Mucosa of descending colon (tissue), 3 donors: ENCODE measurements around the gene LLGL2. TPM values are rescaled to one million over a fixed set of nuclear protein-coding genes. Genes with fewer than 3 reads are reported as not detected.

ENCODE experiments used
- ATAC-seq: fragments of 200-7000 bp; cut with Tn5 transposase; one replicate; pipeline ENCODE4 v1.9.1; 2020; ENCODE audit warnings: mild to moderate bottlenecking, moderate library complexity
- DNase-seq, 3 donors: peaks; one replicate each; pipeline ENCODE4 v3.0.0-alpha.2; 2020
- H3K36me3 ChIP-seq: fragments of 200-600 bp; one replicate; pipeline ENCODE4 v1.8.0; 2021; ENCODE audit warnings: low read depth, mild to moderate bottlenecking
- H3K4me1 ChIP-seq: fragments of 200-600 bp; one replicate; pipeline ENCODE4 v1.8.0; 2021; ENCODE audit warnings: low read depth, mild to moderate bottlenecking
- H3K4me3 ChIP-seq: fragments of 200-600 bp; one replicate; pipeline ENCODE4 v1.8.0; 2021; ENCODE audit warnings: mild to moderate bottlenecking
- H3K9me3 ChIP-seq: fragments of 200-600 bp; one replicate; pipeline ENCODE4 v1.8.0; 2021; ENCODE audit warnings: mild to moderate bottlenecking
- intact Hi-C, 2 donors: fragments of 100-400 bp; cut with DNase I in 1 of 2; cut with micrococcal nuclease in 1 of 2; formaldehyde crosslinking; loops; one replicate each; pipeline versions ENCODE4 v1.11.0 to v1.11.1; 2022; cut with DNase I, micrococcal nuclease
- total RNA-seq, 3 donors: library from RNA; stranded (reverse); fragmentation: NEBNext Ultra II Directional in 2 of 3; extraction: Animal tissue kit (Norgen Biotek cat#: 25700) in 2 of 3; gene quantifications; one replicate each; pipeline versions ENCODE4 v1.2.1 to v1.2.4, GENCODE V29; 2021 to 2023
- TF ChIP-seq, protein P1 (sequence below): fragments of 200-600 bp; IDR thresholded peaks from one replicate; pipeline ENCODE4 v1.8.0; 2022; ENCODE audit warnings: antibody characterized with exemption, mild to moderate bottlenecking
- donor health status: DM: no; HTN: no; CAD: no; lungs with moderate emphysema.
- donor health status: DM: no; HTN: no; CAD: no.
- donor health status: DM: no; HTN: yes; CAD: no.

Gene LLGL2
- total RNA-seq, 3 donors from 2014 or later: 269 to 590 (median 405) TPM

DNA sequence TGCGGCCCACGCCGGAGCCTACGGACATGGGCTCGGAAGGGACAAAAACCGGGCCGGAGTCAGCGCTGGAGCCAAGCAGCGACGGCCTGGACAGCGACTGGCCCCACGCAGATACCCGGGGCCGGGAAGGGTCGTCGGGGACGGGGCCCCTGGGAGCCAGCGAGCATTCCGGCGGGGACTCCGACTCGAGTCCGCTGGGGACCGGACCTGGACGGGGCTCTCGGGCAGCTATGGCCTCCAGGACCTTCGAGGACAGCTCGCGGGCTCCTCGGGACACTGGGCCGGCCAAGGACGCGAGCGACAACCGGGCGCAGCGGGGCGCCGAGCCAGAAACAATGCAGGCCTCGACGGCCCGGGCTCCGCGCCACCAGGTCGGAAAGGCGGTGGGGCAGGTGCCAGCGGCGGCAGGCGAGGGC is 63.1 kb downstream of the LLGL2 start:
- peaks cover 17% of the 10 kb centered on the region for H3K4me1 ChIP-seq
- H3K9me3 ChIP-seq: no peaks in the 10 kb centered on the region
- DNase-seq (peak in 1 of 3 donors; percentile 75), ATAC-seq (peak; percentile 52)
- peak overlapping the region; percentile 24 for H3K4me3 ChIP-seq
- TF ChIP-seq, protein P1, sequence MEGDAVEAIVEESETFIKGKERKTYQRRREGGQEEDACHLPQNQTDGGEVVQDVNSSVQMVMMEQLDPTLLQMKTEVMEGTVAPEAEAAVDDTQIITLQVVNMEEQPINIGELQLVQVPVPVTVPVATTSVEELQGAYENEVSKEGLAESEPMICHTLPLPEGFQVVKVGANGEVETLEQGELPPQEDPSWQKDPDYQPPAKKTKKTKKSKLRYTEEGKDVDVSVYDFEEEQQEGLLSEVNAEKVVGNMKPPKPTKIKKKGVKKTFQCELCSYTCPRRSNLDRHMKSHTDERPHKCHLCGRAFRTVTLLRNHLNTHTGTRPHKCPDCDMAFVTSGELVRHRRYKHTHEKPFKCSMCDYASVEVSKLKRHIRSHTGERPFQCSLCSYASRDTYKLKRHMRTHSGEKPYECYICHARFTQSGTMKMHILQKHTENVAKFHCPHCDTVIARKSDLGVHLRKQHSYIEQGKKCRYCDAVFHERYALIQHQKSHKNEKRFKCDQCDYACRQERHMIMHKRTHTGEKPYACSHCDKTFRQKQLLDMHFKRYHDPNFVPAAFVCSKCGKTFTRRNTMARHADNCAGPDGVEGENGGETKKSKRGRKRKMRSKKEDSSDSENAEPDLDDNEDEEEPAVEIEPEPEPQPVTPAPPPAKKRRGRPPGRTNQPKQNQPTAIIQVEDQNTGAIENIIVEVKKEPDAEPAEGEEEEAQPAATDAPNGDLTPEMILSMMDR: no peak
- intact Hi-C loops: no loop called here
- H3K36me3 ChIP-seq: no peaks in the 10 kb centered on the region

DNA sequence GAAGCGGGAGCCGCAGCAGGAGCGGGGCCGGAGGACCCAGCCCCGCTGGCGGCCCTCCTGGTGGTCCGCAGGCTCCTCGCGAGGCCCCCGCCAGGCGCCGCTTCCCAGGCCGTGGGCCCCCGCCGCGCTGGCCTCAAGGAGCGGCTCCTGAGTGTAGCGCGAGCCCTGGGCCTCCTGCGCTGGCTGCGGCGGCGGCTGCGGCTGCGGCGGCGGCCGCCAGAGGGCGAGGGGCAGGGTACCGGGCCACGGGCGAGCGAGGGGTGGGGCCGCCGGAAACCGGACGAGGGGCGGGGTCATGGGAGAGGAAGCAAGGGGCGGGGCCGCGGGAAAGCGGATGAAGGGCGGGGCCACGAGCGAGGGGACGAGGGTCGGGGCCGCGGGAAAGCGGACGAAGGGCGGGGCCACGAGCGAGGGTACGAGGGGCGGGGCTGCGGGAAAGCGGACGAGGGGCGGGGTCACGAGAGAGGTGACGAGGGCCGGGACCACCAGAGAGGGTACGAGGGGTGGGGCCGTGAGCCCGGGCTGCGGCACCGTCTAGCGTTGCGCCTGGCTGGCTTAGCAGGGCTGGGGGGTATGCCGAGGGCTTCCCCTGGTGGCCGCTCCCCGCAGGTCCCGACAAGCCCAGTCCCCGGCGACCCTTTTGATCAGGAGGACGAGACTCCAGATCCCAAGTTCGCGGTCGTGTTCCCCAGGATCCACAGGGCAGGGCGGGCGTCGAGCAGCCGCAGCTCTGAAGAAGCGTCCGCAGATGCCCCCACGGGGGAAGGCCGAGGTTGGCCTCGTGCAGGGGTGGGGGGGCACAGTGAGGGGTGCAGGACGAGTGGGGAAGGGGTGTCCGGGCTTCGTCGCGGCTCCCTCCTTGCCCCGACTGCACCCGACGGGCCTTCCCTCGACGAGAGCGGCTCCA is 63.8 kb downstream of the LLGL2 start:
- TF ChIP-seq, protein P1: peak; percentile 71
- Histone ChIP-seq H3K9me3 (no peaks in the 10 kb centered on the region), H3K4me3 (peak overlapping the region; percentile 24), H3K36me3 (no peaks in the 10 kb centered on the region), H3K4me1 (peaks cover 17% of the 10 kb centered on the region)
- ATAC-seq: peak; percentile 92
- intact Hi-C loops: no loop called here
- peak; percentile 98 to 99 (median 99) for DNase-seq

DNA sequence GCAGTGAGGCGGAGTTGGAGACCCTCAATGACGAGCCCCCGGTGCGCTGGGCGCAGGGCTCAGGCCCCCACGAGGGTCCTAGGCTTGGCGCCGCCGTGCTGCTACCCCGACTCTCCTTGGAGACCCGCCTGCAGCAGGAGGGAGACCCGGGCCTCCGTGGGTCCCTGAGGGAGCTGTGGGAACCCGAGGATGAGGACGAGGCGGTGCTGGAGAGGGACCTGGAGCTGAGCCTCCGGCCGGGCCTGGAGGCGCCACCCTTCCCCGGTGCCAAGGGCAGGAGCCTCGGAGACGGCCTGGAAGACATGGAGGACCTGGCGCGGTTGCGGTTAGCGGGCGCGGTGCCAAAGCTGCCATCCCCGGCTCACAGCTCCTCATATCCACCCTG is 64.4 kb downstream of the LLGL2 start:
- peak in 1 of 3 donors; percentile 74 for DNase-seq
- intact Hi-C loops: no loop called here

DNA sequence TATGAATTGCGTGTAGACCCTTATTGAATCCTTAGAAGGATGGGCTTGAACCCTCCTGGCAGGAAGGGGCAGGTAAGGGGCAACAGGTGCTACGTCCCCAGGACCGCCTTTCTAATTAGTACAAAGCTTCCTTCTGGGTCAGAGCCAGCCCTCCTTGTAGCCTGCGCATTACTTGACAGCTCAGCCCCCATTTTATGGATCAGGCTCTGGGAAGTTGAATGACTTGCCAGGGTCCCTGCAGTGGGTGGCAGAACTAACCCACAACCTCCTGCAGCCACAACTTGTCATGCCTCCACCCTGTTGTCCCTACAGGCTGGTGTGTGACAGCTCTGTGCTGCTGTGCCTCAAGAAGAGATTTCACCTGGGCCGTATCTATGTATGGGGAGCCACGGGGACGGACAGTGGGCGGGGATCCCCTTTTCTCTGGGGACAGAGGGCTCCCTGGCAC is 64.8 kb downstream of the LLGL2 start:
- H3K9me3 ChIP-seq: no peaks in the 10 kb centered on the region
- intact Hi-C loops: no loop called here
- ATAC-seq: no peak
- H3K4me3 ChIP-seq: no peak overlapping the region
- H3K36me3 ChIP-seq: no peaks in the 10 kb centered on the region
- no peak for DNase-seq
- TF ChIP-seq, protein P1: no peak
- peaks cover 17% of the 10 kb centered on the region for H3K4me1 ChIP-seq

More for the DNA sequence above, 64.4 kb downstream of the LLGL2 start:
- Histone ChIP-seq H3K9me3 (no peaks in the 10 kb centered on the region), H3K4me1 (peaks cover 17% of the 10 kb centered on the region), H3K36me3 (no peaks in the 10 kb centered on the region), H3K4me3 (no peak overlapping the region)
- no peak for ATAC-seq
- TF ChIP-seq, protein P1: no peak

DNA sequence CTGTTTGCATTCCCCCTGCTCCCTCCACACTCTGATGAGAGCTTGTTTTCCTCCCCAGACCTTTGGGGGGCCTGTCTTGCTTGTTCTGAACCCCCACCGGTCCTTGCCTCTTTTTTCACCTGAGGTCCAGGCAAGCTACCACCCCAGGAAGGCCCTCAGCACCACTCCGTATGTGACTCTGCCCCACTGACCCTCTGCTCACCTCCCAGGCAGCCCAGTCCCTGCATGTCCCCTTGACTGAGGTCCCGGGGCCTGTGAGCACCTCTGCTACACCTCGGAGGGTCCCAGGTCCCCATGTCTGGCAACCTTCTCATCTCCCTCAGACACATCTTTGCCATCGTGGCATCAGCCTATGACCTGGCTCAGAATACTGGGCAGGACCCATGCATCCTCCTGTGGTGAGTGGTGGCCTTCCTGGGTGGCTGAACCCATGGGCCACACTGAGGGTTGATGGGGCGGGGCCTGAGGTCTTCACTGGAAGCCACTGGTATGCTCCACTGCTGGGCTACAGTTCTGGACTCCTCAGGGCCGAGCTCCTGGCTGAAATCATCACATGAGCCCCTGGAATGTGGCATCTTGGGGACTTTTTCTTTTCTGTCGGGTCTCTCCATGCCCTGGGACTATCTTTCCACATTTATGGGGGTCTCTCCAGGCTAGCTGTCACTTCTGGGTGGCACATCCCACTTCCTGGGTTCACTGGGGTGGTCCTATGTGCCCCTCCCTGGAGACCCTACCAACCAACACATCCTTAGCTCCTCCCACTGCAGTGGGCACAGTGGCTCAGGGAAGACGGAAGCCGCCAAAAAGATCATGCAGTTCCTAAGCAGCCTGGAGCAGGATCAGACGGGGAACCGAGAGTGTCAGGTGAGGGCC is 65.6 kb downstream of the LLGL2 start:
- intact Hi-C loops: no loop called here
- H3K36me3 ChIP-seq: no peaks in the 10 kb centered on the region
- ATAC-seq (no peak), DNase-seq (no peak)
- H3K4me3 ChIP-seq: no peak overlapping the region
- H3K4me1 ChIP-seq: peaks cover 17% of the 10 kb centered on the region
- TF ChIP-seq, protein P1: no peak
- no peaks in the 10 kb centered on the region for H3K9me3 ChIP-seq
